GM12892 (cell line): ENCODE measurements around the gene LRMDA.

Experiments used
- DNase-seq: peaks from one replicate; pipeline ENCODE4 v3.0.0; 2011; ENCODE audit not compliant: insufficient read length
- FAIRE-seq: peaks from 2 replicates; lab custom pipeline; 2011; peaks lifted over from hg19 to GRCh38; lab: Jason Lieb, UNC
- POLR2A ChIP-seq: IDR thresholded peaks from 2 replicates; pipeline ENCODE4 v1.6.1; 2011; ENCODE audit warnings: low read depth, low read length, control low read depth
- POLR2AphosphoS5 ChIP-seq: IDR thresholded peaks from 2 replicates; pipeline ENCODE4 v1.6.1; 2011; ENCODE audit warnings: low read depth, low read length, control low read depth
- TAF1 ChIP-seq: IDR thresholded peaks from 2 replicates; pipeline ENCODE4 v1.6.1; 2011; ENCODE audit warnings: low read depth, mild to moderate bottlenecking, control low read depth, low read length, borderline replicate concordance

LRMDA gene

DNA sequence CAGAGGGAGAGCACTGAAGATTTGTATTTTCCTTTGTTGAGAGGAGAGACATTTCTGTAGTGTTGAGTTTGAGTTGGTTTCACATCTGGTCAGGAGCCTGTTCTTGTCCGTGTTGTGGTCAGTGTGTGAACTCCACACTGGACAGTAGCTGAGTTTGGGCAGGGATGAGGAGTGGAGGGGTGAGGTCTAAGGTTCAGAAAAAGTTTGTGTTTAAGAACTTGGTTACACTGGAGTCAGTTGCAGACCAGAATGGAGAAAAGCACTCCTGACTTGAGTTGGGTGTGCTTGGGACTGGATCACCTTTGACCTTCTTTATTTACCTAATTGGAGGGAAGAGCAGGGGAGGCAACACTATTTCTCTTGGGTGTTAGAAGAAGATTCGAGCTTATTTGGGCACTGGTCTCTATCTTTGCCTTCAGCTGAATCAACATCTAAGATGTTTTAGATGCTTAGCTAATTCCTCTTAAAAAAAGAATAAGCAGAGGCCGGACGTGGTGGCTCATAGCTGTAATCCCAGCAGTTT lies 8.9 kb downstream of the LRMDA start:
- FAIRE-seq (no peak), DNase-seq (no peak)
- no peak for TF ChIP-seq POLR2AphosphoS5
- TF ChIP-seq POLR2A, result no peak

GRCh38 chr10:75441196-75441595 lies 9.8 kb downstream of the LRMDA start:
- DNase-seq (no peak), FAIRE-seq (no peak)
- TF ChIP-seq POLR2A (no peak), TAF1 (no peak), POLR2AphosphoS5 (no peak)

DNA sequence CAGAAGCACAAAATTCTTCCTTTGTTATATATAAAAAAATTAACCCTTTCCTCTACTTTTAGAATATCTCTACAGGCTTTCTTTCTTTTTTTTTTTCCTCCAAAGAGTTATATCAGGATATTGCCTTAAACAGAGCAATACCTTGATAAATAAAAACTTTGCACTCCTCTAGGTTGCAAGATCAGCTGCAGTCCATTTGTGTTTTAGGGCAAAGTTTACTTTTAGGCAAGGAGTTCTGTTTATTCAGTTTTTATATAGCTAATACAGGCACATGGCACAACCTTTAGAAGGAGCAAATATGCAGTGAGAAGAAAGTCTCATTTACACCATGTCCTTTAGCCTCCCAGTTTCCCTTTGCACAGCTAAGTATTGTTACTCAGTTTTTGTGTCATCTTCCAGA lies 10.3 kb downstream of the LRMDA start:
- TF ChIP-seq POLR2AphosphoS5, result no peak
- no peak for DNase-seq
- FAIRE-seq, result no peak

DNA sequence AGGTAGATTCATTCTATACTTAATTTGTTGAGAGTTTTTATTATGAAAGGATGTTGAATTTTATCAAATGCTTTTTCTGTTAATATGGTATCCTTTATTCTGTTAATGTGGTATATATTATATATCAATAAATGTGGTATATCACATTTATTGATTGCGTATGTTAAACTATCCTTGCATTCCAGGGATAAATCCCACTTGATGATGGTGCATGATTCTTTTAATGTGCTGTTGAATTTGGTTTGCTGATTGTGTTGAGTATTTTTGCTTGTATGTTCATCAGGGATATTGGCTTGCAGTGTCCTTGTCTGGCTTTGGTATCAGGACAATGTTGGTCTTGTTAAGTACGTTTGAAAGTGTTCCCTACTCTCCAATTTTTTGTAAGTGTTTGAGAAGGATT lies 11.9 kb downstream of the LRMDA start:
- DNase-seq (no peak), FAIRE-seq (no peak)
- TF ChIP-seq POLR2AphosphoS5, result no peak
- TF ChIP-seq POLR2A, result no peak
- no peak for TF ChIP-seq TAF1

GRCh38 chr10:75444781-75445386 lies 13.5 kb downstream of the LRMDA start:
- FAIRE-seq (no peak), DNase-seq (no peak)
- no peak for TF ChIP-seq POLR2A
- no peak for TF ChIP-seq POLR2AphosphoS5
- TF ChIP-seq TAF1, result no peak

- no peak for TF ChIP-seq POLR2AphosphoS5
- no peak for TF ChIP-seq POLR2A
- no peak for TF ChIP-seq TAF1
- DNase-seq (no peak), FAIRE-seq (no peak)
These were observed 15.1 kb downstream of the LRMDA start for GRCh38 chr10:75446508-75446907.

DNA sequence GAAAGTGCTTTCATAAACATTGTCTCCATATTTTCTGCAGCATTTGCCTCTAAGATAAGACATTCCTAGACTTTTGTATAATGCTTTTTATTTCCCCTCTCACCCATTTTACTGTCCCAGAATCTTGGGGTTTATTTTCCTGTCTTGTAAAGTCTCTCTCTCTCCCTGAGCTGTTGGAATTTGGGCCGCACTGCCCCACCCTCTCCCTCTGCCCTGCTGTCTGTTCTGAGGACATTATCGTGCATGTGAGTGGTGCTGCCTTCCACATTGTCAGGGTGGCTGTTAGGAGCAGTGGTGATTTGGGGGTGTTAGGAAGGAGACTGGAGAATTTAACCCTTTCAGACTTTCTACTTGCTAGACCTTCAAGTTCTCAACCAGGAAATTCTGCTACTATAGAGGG lies 16.7 kb downstream of the LRMDA start:
- FAIRE-seq, result no peak

GRCh38 chr10:75449382-75450074 lies 18.1 kb downstream of the LRMDA start:
- FAIRE-seq (no peak), DNase-seq (no peak)
- no peak for TF ChIP-seq POLR2A
- TF ChIP-seq TAF1, result no peak
- TF ChIP-seq POLR2AphosphoS5, result no peak

More for the DNA sequence above, 16.7 kb downstream of the LRMDA start:
- DNase-seq, result no peak
- TF ChIP-seq TAF1 (no peak), POLR2AphosphoS5 (no peak), POLR2A (no peak)

GRCh38 chr10:75450075-75450445 lies 18.6 kb downstream of the LRMDA start:
- no peak for TF ChIP-seq POLR2AphosphoS5
- no peak for TF ChIP-seq TAF1
- TF ChIP-seq POLR2A, result no peak
- FAIRE-seq, result no peak

GRCh38 chr10:75450644-75451640 lies 19.5 kb downstream of the LRMDA start:
- FAIRE-seq, result no peak
- DNase-seq, result no peak

More at GRCh38 chr10:75450075-75450445, 18.6 kb downstream of the LRMDA start:
- no peak for DNase-seq

DNA sequence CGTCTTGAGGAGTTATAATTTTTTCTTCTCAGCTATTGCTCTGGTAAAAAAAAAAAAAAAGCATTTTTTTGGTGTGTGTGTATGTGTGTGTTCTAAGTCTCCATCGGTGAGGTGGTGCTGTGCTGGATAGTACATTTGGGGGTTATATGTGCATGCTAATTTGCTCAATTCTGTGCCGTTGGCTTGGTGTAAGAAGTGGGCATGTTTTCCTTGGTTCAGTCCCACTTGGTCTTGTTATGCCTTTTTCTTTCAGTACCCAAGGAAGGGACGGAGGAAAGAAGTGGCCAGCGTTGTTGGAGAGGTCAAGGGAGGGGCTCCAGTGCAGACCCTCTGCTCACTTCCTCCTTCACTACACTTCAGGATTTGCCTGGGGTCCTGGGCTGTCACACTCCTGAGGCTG lies 20.4 kb downstream of the LRMDA start:
- DNase-seq (no peak), FAIRE-seq (no peak)
- TF ChIP-seq POLR2AphosphoS5, result no peak

More at GRCh38 chr10:75450644-75451640, 19.5 kb downstream of the LRMDA start:
- TF ChIP-seq POLR2AphosphoS5 (no peak), TAF1 (no peak), POLR2A (no peak)

GRCh38 chr10:75452997-75453396 lies 21.6 kb downstream of the LRMDA start:
- TF ChIP-seq POLR2A (no peak), POLR2AphosphoS5 (no peak), TAF1 (no peak)
- no peak for FAIRE-seq
- DNase-seq, result no peak
